Thyroid gland (tissue), 4 donors: ENCODE measurements around the gene SIDT1. TPM values are rescaled to one million over a fixed set of nuclear protein-coding genes. Genes with fewer than 3 reads are reported as not detected.

Source experiments
- DNase-seq, 2 donors: peaks; one replicate each; pipeline ENCODE4 v3.0.0-alpha.2; 2019
- H3K27ac ChIP-seq, 3 donors: fragments of 200-600 bp; sonication (generic); 1 replicate in 2 of 3; 2 replicates in 1 of 3; pipeline ENCODE4 v1.5.1; 2016 to 2019; ENCODE audit warnings: mild to moderate bottlenecking in 1 of 3, moderate library complexity in 1 of 3
- H3K27me3 ChIP-seq: fragments of 200-600 bp; sonication (generic); one replicate; pipeline ENCODE4 v1.5.1; 2019
- H3K36me3 ChIP-seq, 2 donors: fragments of 200-600 bp; sonication (generic); one replicate each; pipeline ENCODE4 v1.5.1; 2016 to 2019
- H3K4me1 ChIP-seq, 2 donors: fragments of 200-600 bp; sonication (generic); one replicate each; pipeline ENCODE4 v1.5.1; 2017 to 2019
- H3K4me3 ChIP-seq, 3 donors: fragments of 200-600 bp; sonication (generic); replicated peaks in 1 of 3; 1 replicate in 2 of 3; 2 replicates in 1 of 3; pipeline ENCODE4 v1.5.1; 2016; ENCODE audit warnings: mild to moderate bottlenecking in 1 of 3
- H3K9me3 ChIP-seq: fragments of 200-600 bp; sonication (generic); one replicate; pipeline ENCODE4 v1.5.1; 2017
- CTCF ChIP-seq, 6 experiments: fragments of 200-600 bp in 3 of 6; fragments of 450-650 bp in 3 of 6; sonication (generic) in 3 of 6; IDR thresholded peaks; one replicate each; pipeline ENCODE4 v1.5.1; 2016 to 2019; ENCODE audit warnings: antibody characterized with exemption in 6 of 6, mild to moderate bottlenecking in 2 of 6, inconsistent platforms in 1 of 6, moderate library complexity in 1 of 6
- POLR2A ChIP-seq, 2 donors: fragments of 450-650 bp; IDR thresholded peaks; one replicate each; pipeline ENCODE4 v1.6.1; 2017; ENCODE audit warnings: antibody characterized with exemption in 2 of 2, mild to moderate bottlenecking in 2 of 2, moderate library complexity in 1 of 2
- WGBS, 2 donors: methylation state at CpG; one replicate each; pipeline ENCODE4 v1.1.5; 2017; 5-methylcytosine and 5-hydroxymethylcytosine counted together
- intact Hi-C: fragments of 100-400 bp; cut with DNase I; formaldehyde crosslinking; loops from one replicate; pipeline ENCODE4 v1.15.1; 2023
- total RNA-seq, 4 donors: library from RNA; depleted of rRNA; stranded (reverse); fragments of >200 nt; gene quantifications; one replicate each; pipeline ENCODE4 v1.2.3, GENCODE V29; 2016

SIDT1 gene
- total RNA-seq, 4 donors from 2014 or later, result 0.98 to 3.1 (median 2.6) TPM

- DNase-seq, result peak; percentile 18 to 29
- no peaks in the 10 kb centered on the region for H3K27me3 ChIP-seq
- intact Hi-C loops, result no loop called here
- peak overlapping the region in 1 of 3 donors; percentile 0 for H3K27ac ChIP-seq
- no peaks in the 10 kb centered on the region for H3K36me3 ChIP-seq
- H3K4me1 ChIP-seq, result peaks cover 4% of the 10 kb centered on the region in 2 donors
- H3K9me3 ChIP-seq, result no peaks in the 10 kb centered on the region
- H3K4me3 ChIP-seq, result peak overlapping the region; percentile 6 to 51 (median 16)
- 1 to 2% methylated on average over 24 to 34 of the region's 66 CpGs for WGBS, 2 donors
- TF ChIP-seq CTCF (IDR thresholded peaks at IDR 0.05) (peak in 1 of 6 experiments; percentile 0), POLR2A (IDR thresholded peaks at IDR 0.05) (no peak)
These were observed 561 bp downstream of the SIDT1 start for GRCh38 chr3:113532698-113533533.

GRCh38 chr3:113533534-113533892, 1.2 kb downstream of the SIDT1 start:
- intact Hi-C loops, result no loop called here
- TF ChIP-seq POLR2A (IDR thresholded peaks at IDR 0.05) (no peak), CTCF (IDR thresholded peaks at IDR 0.05) (no peak)
- H3K27ac ChIP-seq, result no peak overlapping the region
- H3K4me1 ChIP-seq, result peaks cover 4% of the 10 kb centered on the region in 2 donors
- peak overlapping the region in 2 of 3 donors; percentile 16 to 51 for H3K4me3 ChIP-seq
- H3K9me3 ChIP-seq, result no peaks in the 10 kb centered on the region
- DNase-seq, result no peak
- no peaks in the 10 kb centered on the region for H3K27me3 ChIP-seq
- 39 to 41% methylated on average over 10 of the region's 10 CpGs for WGBS, 2 donors
- no peaks in the 10 kb centered on the region for H3K36me3 ChIP-seq

GRCh38 chr3:113534365-113534764, 2.0 kb downstream of the SIDT1 start:
- H3K9me3 ChIP-seq, result no peaks in the 10 kb centered on the region
- no peaks in the 10 kb centered on the region for H3K27me3 ChIP-seq
- H3K36me3 ChIP-seq, result no peaks in the 10 kb centered on the region
- DNase-seq, result no peak
- intact Hi-C loops, result no loop called here
- H3K27ac ChIP-seq, result no peak overlapping the region
- peaks cover 4% of the 10 kb centered on the region in 2 donors for H3K4me1 ChIP-seq
- TF ChIP-seq CTCF (IDR thresholded peaks at IDR 0.05) (no peak), POLR2A (IDR thresholded peaks at IDR 0.05) (no peak)
- H3K4me3 ChIP-seq, result no peak overlapping the region
- WGBS, 2 donors, result 90 to 96% methylated on average over 4 of the region's 4 CpGs

GRCh38 chr3:113535898-113536297, 3.5 kb downstream of the SIDT1 start:
- intact Hi-C loops, result no loop called here
- no peak overlapping the region for H3K27ac ChIP-seq
- no peaks in the 10 kb centered on the region for H3K9me3 ChIP-seq
- DNase-seq, result no peak
- TF ChIP-seq CTCF (IDR thresholded peaks at IDR 0.05) (no peak), POLR2A (IDR thresholded peaks at IDR 0.05) (no peak)
- no peak overlapping the region for H3K4me3 ChIP-seq
- H3K27me3 ChIP-seq, result no peaks in the 10 kb centered on the region
- H3K4me1 ChIP-seq, result peaks cover 4% of the 10 kb centered on the region in 2 donors
- H3K36me3 ChIP-seq, result no peaks in the 10 kb centered on the region
- WGBS, 2 donors, result 60 to 83% methylated on average over 5 of the region's 5 CpGs

- Histone ChIP-seq H3K27me3 (no peaks in the 10 kb centered on the region), H3K9me3 (no peaks in the 10 kb centered on the region), H3K27ac (no peak overlapping the region), H3K4me3 (no peak overlapping the region), H3K36me3 (no peaks in the 10 kb centered on the region), H3K4me1 (peaks cover 4% of the 10 kb centered on the region in 2 donors)
- intact Hi-C loops, result no loop called here
- no peak for DNase-seq
- TF ChIP-seq POLR2A (IDR thresholded peaks at IDR 0.05) (no peak), CTCF (IDR thresholded peaks at IDR 0.05) (no peak)
These were observed 4.3 kb downstream of the SIDT1 start for GRCh38 chr3:113536627-113537101.
